HCT116 (cell line): ENCODE results near the gene ERVW-1. TPM values are rescaled to one million over a fixed set of nuclear protein-coding genes. Genes with fewer than 3 reads are reported as not detected.
"Not testable (repeated sequence)": the region's sequence is repeated elsewhere in the genome, so short reads cannot be mapped to it uniquely, and the experiment has no call there.

Experiments used
- ATAC-seq: fragments of 200-7000 bp; cut with Tn5 transposase; 2 replicates; pipeline ENCODE4 v1.9.1; 2020; ENCODE audit warnings: mild to moderate bottlenecking, moderate library complexity
- BruUV-seq: library from RNA; stranded (reverse); fragments of 400-500 nt; replicated peaks from 2 replicates; lab custom pipeline; 2021; lab: Mats Ljungman, UMichigan
- CTCF ChIA-PET: fragments of 300-600 bp; sonication (Branson Sonifier 250); formaldehyde crosslinking; loops from one replicate; lab custom pipeline; 2021; ENCODE audit warnings: antibody characterized with exemption; lab: Charles Lee
- POLR2A ChIA-PET: fragments of 300-600, 350-600 bp; sonication (Branson Sonifier 250); formaldehyde crosslinking; loops from one replicate; lab custom pipeline; 2021; ENCODE audit warnings: antibody characterized with exemption; lab: Charles Lee
- RAD21 ChIA-PET, 2 experiments: fragments of 300-600 bp; sonication (Branson Sonifier 250); formaldehyde crosslinking; loops; one replicate each; lab custom pipeline; 2023; ENCODE audit warnings: low total read pairs in 2 of 2; ENCODE audit not compliant: uncharacterized antibody in 2 of 2, unreplicated experiment in 2 of 2, low non-redundant PET in 1 of 2; lab: Charles Lee
- DNase-seq: peaks from one replicate; pipeline ENCODE4 v3.0.0-alpha.2; 2010; ENCODE audit warnings: low read depth, low spot score
- H2AFZ ChIP-seq: fragments of 200-600 bp; shearing (Covaris generic), sonication (generic); 2 replicates; pipeline ENCODE4 v1.6.1; 2017; ENCODE audit warnings: low read depth, mixed run types, mixed read lengths, antibody characterized with exemption, low read length; ENCODE audit not compliant: poor library complexity, severe bottlenecking
- H3K27ac ChIP-seq: 2 replicates; pipeline ENCODE4 v1.5.1; 2012; ENCODE audit warnings: low read depth, low read length
- H3K27me3 ChIP-seq: fragments of 200-600 bp; sonication (generic); 2 replicates; pipeline ENCODE4 v1.6.1; 2016; ENCODE audit warnings: mixed run types, low read length, mixed read lengths; ENCODE audit not compliant: insufficient read depth
- H3K36me3 ChIP-seq, 2 experiments: fragments of 200-500 bp in 1 of 2; fragments of 200-600 bp in 1 of 2; sonication (Bioruptor generic) in 1 of 2; sonication (generic) in 1 of 2; 2 replicates each; pipeline versions ENCODE4 v1.5.1 to v1.6.1; 2014 to 2016; ENCODE audit warnings: low read length in 2 of 2, inconsistent platforms in 1 of 2, mixed read lengths in 1 of 2, mixed run types in 1 of 2; ENCODE audit not compliant: insufficient read depth in 2 of 2, control insufficient read depth in 1 of 2
- H3K4me1 ChIP-seq, 2 experiments: fragments of 200-600 bp in 1 of 2; sonication (generic) in 1 of 2; 2 replicates each; pipeline versions ENCODE4 v1.5.1 to v1.6.1; 2012 to 2017; ENCODE audit warnings: low read length in 2 of 2, inconsistent platforms in 1 of 2, mild to moderate bottlenecking in 1 of 2, mixed read lengths in 1 of 2, mixed run types in 1 of 2, moderate library complexity in 1 of 2; ENCODE audit not compliant: insufficient read depth in 2 of 2, control insufficient read depth in 1 of 2
- H3K4me2 ChIP-seq: fragments of 200-600 bp; sonication (generic); 2 replicates; pipeline ENCODE4 v1.6.1; 2017; ENCODE audit warnings: mixed run types, low read length, mixed read lengths
- H3K4me3 ChIP-seq, 2 experiments: fragments of 200-600 bp in 1 of 2; sonication (generic) in 1 of 2; replicated peaks in 1 of 2; 2 replicates each; pipeline ENCODE4 v1.5.1; 2011 to 2016; ENCODE audit warnings: low read length in 2 of 2, control low read depth in 1 of 2, low read depth in 1 of 2, mild to moderate bottlenecking in 1 of 2, mixed read lengths in 1 of 2, mixed run types in 1 of 2
- H3K79me2 ChIP-seq: fragments of 200-600 bp; sonication (generic); 2 replicates; pipeline ENCODE4 v1.6.1; 2017; ENCODE audit warnings: mild to moderate bottlenecking, mixed run types, low read length, moderate library complexity, mixed read lengths; ENCODE audit not compliant: insufficient read depth
- H3K9ac ChIP-seq: fragments of 200-600 bp; sonication (generic); 2 replicates; pipeline ENCODE4 v1.6.1; 2016; ENCODE audit warnings: low read length, mixed read lengths
- H3K9me2 ChIP-seq: fragments of 200-600 bp; sonication (generic), shearing (Covaris generic); 2 replicates; pipeline ENCODE4 v1.6.1; 2017; ENCODE audit warnings: mixed run types, mild to moderate bottlenecking, moderate library complexity; ENCODE audit not compliant: insufficient read depth
- H3K9me3 ChIP-seq, 2 experiments: fragments of 200-500 bp in 1 of 2; fragments of 200-600 bp in 1 of 2; sonication (Bioruptor generic) in 1 of 2; sonication (generic) in 1 of 2; 2 replicates each; pipeline ENCODE4 v1.6.1; 2014 to 2017; ENCODE audit warnings: low read length in 2 of 2, mixed read lengths in 2 of 2, inconsistent platforms in 1 of 2, low read depth in 1 of 2, mild to moderate bottlenecking in 1 of 2, mixed run types in 1 of 2, moderate library complexity in 1 of 2; ENCODE audit not compliant: control insufficient read depth in 1 of 2, insufficient read depth in 1 of 2
- H4K20me1 ChIP-seq: fragments of 200-600 bp; sonication (generic), shearing (Covaris generic); 2 replicates; pipeline ENCODE4 v1.6.1; 2017; ENCODE audit warnings: mixed run types, mild to moderate bottlenecking, moderate library complexity; ENCODE audit not compliant: insufficient read depth
- CBX3 ChIP-seq: IDR thresholded peaks from 2 replicates; pipeline ENCODE4 v1.6.1; 2012; ENCODE audit warnings: low read depth
- POLR2A ChIP-seq: IDR thresholded peaks from 2 replicates; pipeline ENCODE4 v1.7.0; 2011; ENCODE audit warnings: borderline replicate concordance; ENCODE audit not compliant: insufficient read depth, insufficient read length; ENCODE audit errors: extremely low read depth
- RAD21 ChIP-seq: IDR thresholded peaks from 2 replicates; pipeline ENCODE4 v1.6.1; 2012; ENCODE audit warnings: low read depth, mild to moderate bottlenecking
- SP1 ChIP-seq: IDR thresholded peaks from 2 replicates; pipeline ENCODE4 v1.6.1; 2012; ENCODE audit warnings: low read depth
- ZBTB33 ChIP-seq: IDR thresholded peaks from 2 replicates; pipeline ENCODE4 v1.6.1; 2011; ENCODE audit warnings: mild to moderate bottlenecking, low read length, moderate library complexity; ENCODE audit not compliant: insufficient replicate concordance; ENCODE audit errors: extremely low read depth
- ZNF274 ChIP-seq: fragments of 200-500 bp; sonication (Bioruptor generic); IDR thresholded peaks from 2 replicates; pipeline ENCODE4 v1.6.1; 2014; ENCODE audit warnings: mild to moderate bottlenecking, low read depth, low read length, inconsistent platforms
- intact Hi-C: fragments of 100-400 bp; cut with micrococcal nuclease; formaldehyde crosslinking; loops from 2 replicates; pipeline ENCODE4 v1.10.0; 2022
- total RNA-seq: library from RNA; stranded (reverse); gene quantifications from one replicate; pipeline ENCODE4 v1.2.1, GENCODE V29; 2021; ENCODE audit not compliant: unreplicated experiment
- TF ChIP-seq, protein P1 (sequence below): IDR thresholded peaks from 2 replicates; pipeline ENCODE4 v1.6.1; 2012
- TF ChIP-seq, protein P2 (sequence below), 3 experiments: fragments of 200-600 bp in 1 of 3; sonication (generic) in 1 of 3; IDR thresholded peaks in 2 of 3; conservative IDR thresholded peaks in 1 of 3; 2 replicates each; pipeline ENCODE4 v1.5.1; 2012 to 2017; ENCODE audit warnings: low read depth in 2 of 3, low read length in 2 of 3, antibody characterized with exemption in 1 of 3, borderline replicate concordance in 1 of 3, control low read depth in 1 of 3, mild to moderate bottlenecking in 1 of 3, mixed read lengths in 1 of 3, mixed run types in 1 of 3, moderate library complexity in 1 of 3; ENCODE audit not compliant: insufficient read depth in 1 of 3

The ERVW-1 gene
- total RNA-seq, 1 experiment from 2014 or later, result not detected

- no peaks in the 10 kb centered on the region for H3K27me3 ChIP-seq
- no peaks in the 10 kb centered on the region for H3K9me3 ChIP-seq
- ChIA-PET RAD21 (no interaction called here), POLR2A (no interaction called here), CTCF (no interaction called here)
- TF ChIP-seq ZNF274 (no peak), RAD21 (no peak), SP1 (no peak), POLR2A (no peak), ZBTB33 (no peak), CBX3 (no peak)
- TF ChIP-seq, protein P1, sequence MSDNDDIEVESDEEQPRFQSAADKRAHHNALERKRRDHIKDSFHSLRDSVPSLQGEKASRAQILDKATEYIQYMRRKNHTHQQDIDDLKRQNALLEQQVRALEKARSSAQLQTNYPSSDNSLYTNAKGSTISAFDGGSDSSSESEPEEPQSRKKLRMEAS, result no peak
- TF ChIP-seq, protein P2, sequence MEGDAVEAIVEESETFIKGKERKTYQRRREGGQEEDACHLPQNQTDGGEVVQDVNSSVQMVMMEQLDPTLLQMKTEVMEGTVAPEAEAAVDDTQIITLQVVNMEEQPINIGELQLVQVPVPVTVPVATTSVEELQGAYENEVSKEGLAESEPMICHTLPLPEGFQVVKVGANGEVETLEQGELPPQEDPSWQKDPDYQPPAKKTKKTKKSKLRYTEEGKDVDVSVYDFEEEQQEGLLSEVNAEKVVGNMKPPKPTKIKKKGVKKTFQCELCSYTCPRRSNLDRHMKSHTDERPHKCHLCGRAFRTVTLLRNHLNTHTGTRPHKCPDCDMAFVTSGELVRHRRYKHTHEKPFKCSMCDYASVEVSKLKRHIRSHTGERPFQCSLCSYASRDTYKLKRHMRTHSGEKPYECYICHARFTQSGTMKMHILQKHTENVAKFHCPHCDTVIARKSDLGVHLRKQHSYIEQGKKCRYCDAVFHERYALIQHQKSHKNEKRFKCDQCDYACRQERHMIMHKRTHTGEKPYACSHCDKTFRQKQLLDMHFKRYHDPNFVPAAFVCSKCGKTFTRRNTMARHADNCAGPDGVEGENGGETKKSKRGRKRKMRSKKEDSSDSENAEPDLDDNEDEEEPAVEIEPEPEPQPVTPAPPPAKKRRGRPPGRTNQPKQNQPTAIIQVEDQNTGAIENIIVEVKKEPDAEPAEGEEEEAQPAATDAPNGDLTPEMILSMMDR (IDR thresholded peaks at IDR 0.05 in 2 of 3, conservative IDR thresholded peaks at IDR 0.05 in 1 of 3; ENCODE audit: borderline replicate concordance in 1 of 3, insufficient read depth in 1 of 3, low read depth in 2 of 3, low read length in 2 of 3), result no peak
- H3K4me1 ChIP-seq, result no peaks in the 10 kb centered on the region
- no peak for DNase-seq
- BruUV-seq, result no TSS peak
- intact Hi-C loops, result no loop called here
- H3K4me2 ChIP-seq, result no peak overlapping the region
- no peak overlapping the region for H3K4me3 ChIP-seq
- H3K9ac ChIP-seq, result no peak overlapping the region
- no peak overlapping the region for H2AFZ ChIP-seq
- no peaks in the 10 kb centered on the region for H3K79me2 ChIP-seq
- no peaks in the 10 kb centered on the region for H4K20me1 ChIP-seq
- H3K9me2 ChIP-seq, result no peaks in the 10 kb centered on the region
- H3K27ac ChIP-seq, result no peak overlapping the region
- ATAC-seq, result no peak
- no peaks in the 10 kb centered on the region for H3K36me3 ChIP-seq
Measured at GRCh38 chr7:92478095-92478494, 349 bp upstream of the ERVW-1 start.

DNA sequence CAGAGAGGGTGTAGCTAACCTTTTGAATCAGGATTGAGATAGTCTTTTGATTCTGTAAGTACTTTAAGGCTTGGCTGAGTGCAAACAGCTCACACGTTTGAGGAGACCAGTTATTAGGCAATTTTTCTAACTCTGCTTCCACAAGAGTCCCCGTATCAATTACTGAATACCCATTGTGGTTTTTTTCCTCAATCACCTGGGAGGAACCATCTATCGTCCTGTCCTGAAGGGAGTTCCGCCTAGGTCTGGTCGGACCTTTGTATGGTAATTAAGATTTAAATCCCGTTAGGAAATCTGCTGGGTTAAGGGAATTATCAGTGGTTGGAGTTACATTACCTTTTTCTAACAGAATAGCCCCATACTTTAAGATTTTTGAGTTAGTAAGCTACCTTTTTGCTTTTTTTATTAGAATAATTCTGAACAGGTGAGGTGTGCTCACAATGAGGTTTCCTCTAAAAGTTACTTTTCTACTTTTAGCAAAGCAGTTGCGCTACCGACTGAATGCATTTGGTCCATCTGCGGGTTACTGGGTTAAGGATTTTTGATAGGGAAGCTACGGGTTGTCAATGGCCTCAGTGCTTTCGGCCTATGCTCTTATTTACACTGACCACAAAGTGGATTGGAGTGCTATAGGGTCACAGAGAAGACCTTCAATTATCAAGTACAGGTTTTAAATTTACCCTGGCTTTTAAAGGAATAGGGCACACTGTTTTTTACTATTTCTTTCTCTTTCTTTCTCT lies 1.7 kb downstream of the ERVW-1 start:
- CTCF ChIA-PET, RAD21 ChIA-PET, DNase-seq, intact Hi-C loops, ATAC-seq, H3K27me3 ChIP-seq, H3K4me3 ChIP-seq, H3K36me3 ChIP-seq, H3K27ac ChIP-seq, H3K9me3 ChIP-seq, H3K4me1 ChIP-seq, H3K4me2 ChIP-seq, H3K79me2 ChIP-seq, BruUV-seq, H2AFZ ChIP-seq, POLR2A ChIA-PET, H3K9me2 ChIP-seq, H4K20me1 ChIP-seq, H3K9ac ChIP-seq: not testable (repeated sequence)

- POLR2A ChIA-PET, H3K9ac ChIP-seq, RAD21 ChIA-PET, BruUV-seq, H3K79me2 ChIP-seq, H3K27me3 ChIP-seq, ATAC-seq, H4K20me1 ChIP-seq, H3K9me3 ChIP-seq, H3K4me3 ChIP-seq, H3K9me2 ChIP-seq, H3K4me2 ChIP-seq, H3K36me3 ChIP-seq, H2AFZ ChIP-seq, intact Hi-C loops, H3K27ac ChIP-seq, CTCF ChIA-PET, H3K4me1 ChIP-seq, DNase-seq: not testable (repeated sequence)
Measured at GRCh38 chr7:92475261-92475770, 2.4 kb downstream of the ERVW-1 start.
